T47D (cell line): ENCODE measurements around the gene COL4A2.

ENCODE experiments used
- DNase-seq, 2 experiments: peaks; one replicate each; pipeline versions ENCODE4 v3.0.0 to v3.0.0-alpha.2; 2011 to 2012; ENCODE audit warnings: low read depth in 1 of 2, low spot score in 1 of 2
- JUND ChIP-seq: IDR thresholded peaks from 2 replicates; pipeline ENCODE4 v1.6.1; 2012; ENCODE audit warnings: low read depth
- in situ Hi-C: cut with HindIII; loops from 2 replicates; pipeline ENCODE4 v1.10.0; 2016; ENCODE audit warnings: low sequenced_read_pairs, low pct_unique_long_range_greater_than_20kb

Gene COL4A2

DNA sequence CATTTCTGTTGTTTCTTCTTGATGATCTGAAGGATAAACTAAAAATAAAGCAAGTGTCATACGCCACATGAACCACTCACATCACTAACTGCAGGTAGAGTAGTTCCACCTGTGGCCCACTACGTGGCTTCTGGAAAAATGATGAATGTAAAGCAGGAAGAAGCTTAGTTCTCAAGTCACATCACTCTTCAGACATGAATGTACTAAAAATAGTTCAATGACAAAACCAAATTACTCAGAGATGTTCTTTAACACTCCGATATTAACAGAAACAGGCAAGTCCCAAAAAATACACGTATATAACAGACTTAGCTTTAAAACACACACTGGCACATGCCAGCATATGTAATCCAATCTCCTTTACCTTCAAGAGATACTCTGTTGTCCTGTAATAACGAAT is 232.8 kb downstream of the COL4A2 start:
- in situ Hi-C loops = no loop called here
- no peak for TF ChIP-seq JUND
- DNase-seq = no peak

DNA sequence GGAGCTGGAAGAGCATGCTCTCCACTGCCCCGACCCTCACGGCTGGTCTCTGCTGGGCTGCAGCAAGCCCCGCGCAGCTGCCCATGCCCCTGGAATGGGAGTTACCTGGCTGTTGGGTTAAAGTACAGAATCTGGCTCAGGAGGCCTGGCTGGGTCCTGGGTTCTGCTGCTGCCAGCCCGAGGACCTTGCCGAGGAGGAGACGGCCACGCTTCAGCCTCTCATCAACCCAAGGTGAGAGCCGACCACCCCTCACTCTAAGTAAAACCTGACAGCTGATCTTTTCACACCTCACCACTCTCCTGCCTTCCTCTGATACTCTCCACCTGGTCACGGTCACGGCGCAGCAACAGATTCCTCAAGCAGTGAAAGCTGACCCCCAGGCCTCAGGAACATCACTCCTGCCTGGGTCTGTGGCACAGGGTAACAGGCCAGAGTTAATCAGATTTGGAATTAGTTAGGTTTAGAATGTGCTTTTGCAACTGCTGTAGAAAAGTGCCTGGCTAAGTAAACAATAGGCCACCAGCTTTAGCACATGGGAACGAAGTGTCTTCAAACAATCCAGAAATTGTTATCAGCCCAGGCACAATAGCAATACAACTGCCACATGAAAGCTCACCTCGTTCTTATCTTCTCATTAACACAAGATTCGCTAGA is 233.9 kb downstream of the COL4A2 start:
- in situ Hi-C loops = no loop called here
- DNase-seq = peak in 1 of 2 experiments; percentile 49
- no peak for TF ChIP-seq JUND

DNA sequence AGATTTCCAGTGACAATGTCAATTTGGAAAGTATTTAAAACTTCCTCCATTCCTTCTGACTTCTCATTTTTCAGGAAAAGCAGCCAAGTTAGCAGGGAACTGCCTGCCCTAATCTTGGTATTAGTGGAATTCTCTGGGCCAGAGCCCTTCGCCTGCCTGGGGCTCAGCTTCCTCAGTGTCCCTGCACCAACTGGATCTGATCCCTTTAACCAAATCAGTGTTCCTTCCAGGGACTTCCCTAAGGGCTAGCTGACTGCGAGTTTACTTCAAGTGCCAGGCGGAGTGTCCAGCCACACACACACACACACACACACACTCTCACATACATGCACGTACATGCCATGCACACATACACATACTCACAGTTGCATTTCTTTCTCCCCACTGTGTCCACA is 234.4 kb downstream of the COL4A2 start:
- in situ Hi-C loops = no loop called here
- TF ChIP-seq JUND = no peak

DNA sequence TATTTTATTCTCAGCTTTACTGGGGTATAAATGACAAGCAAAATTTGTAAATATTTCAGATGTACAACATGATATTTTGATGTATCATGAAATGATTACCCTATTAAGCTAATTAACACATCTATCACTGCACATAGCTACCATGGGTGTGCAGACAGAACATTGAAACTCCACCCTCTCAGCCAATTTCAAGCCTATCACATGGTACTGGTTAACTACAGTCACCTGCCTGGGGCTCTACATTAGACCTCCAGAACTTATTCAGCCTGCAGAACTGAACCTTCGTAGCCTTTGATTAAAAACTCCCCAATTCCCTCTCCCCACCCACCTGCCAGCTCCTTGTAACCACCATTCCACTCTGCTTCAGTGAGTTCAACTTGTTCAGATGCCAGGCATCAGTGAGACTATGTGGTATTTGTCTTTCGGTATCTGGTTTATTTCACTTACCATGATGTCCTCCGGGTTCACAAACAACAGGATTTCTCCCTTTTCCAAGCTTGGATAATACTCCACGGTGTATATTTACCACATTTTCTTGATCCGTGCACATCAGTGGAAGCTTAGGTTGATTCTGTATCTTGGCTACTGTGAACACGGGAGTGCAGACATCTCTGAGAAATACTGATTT is 235.2 kb downstream of the COL4A2 start:
- DNase-seq = no peak
- TF ChIP-seq JUND = no peak
- in situ Hi-C loops = no loop called here

More for the DNA sequence above, 234.4 kb downstream of the COL4A2 start:
- DNase-seq = no peak

DNA sequence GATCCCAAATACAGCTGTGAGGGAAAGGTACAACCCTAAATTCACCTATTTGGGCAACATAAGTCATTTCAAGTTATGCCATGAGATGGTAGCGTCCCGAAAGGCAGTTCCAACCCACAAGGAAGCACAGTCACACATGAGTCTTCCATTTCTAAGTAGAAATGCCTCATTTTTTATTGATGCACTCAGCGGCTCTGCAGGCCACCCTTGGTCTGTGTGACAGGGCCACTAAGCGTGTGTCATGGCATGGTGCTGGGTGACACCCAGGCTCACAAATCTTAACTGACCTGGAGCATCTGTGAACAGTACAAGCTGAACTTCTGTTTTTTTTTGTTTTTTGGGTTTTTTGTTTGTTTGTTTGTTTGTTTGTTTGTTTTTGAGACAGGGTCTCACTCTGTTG is 239.3 kb downstream of the COL4A2 start:
- TF ChIP-seq JUND = no peak
- DNase-seq = no peak
- in situ Hi-C loops = no loop called here

DNA sequence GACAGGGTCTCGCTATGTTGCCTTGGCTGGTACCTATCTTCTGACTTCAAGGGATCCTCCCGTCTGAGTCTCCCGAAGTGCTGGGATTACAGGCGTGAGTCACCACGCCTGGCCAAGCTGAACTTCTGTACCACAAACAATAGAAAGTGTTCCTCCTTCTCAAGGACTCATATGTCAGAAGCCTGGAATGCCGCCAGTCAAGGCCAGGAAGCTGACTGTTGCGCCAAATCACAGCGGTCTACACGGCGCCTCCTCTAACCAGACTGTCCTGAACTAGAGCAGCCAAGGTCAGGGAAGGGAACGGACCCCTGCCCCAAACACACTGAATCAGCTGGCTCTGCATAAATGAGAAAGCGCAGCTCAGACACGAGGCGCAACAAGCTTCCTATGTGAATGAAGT is 239.8 kb downstream of the COL4A2 start:
- in situ Hi-C loops = no loop called here
- peak in 1 of 2 experiments; percentile 93 for DNase-seq
- TF ChIP-seq JUND = no peak

DNA sequence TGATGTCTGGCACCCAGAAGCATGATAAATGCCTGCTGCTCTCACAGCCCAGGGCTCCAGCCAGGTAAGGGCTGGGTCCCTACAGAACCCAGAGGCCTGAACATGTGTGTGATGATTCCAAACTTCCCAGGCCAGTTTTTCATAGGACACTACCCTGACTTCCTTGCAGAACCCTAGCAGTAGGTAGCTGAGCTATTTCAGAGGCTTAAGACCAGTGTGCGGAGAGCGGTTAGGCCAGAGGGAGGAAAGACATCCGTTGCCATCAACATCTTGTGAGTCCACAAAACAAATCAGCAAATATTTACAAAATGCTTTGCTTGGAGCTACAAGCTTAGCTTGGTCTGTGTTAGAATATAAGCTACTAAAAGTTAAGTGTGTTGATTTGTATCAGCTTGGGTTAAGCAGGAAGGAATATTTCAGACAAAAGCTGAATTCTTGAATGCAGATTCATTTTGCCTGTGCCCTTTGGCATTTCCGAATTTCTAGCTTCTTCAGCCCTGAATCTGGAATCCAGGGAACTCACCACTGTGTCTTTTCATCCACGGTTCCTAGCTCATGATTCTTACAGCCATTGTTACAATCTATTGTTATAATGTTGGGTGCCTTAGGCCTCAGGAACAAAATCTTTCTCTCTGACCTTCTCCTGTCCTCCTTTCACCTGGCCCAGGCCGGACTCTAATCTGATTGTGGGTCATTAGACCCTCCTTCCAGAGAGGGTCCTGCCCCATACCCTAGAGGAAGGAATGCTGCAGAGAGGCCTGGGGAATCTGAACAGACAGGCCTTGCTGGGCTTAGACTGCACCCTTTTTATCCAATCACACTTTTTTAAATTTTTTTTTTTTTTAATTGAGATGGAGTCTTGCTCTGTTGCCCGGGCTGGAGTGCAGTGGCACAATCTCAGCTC is 242.1 kb downstream of the COL4A2 start:
- in situ Hi-C loops = no loop called here
- TF ChIP-seq JUND = 0 out of 2 replicates have a peak, but pooled peaks have one; percentile 20
- peak in 1 of 2 experiments; percentile 88 for DNase-seq

DNA sequence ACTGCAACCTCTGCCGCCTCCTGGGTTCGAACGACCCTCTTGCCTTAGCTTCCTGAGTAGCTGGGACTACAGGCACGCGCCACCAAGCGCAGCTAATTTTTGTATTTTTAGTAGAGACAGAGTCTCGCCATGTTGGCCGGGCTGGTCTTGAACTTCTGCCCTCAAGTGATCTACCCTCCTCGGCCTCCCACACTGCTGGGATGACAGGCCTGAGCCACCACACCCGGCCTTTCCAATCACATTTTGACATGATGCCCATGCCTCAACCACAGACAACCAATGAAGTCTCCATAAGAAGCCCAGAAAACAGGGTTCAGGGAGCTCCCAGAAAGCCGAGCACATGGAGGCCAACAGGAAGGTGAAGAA is 242.7 kb downstream of the COL4A2 start:
- DNase-seq = no peak
- in situ Hi-C loops = no loop called here
- no peak for TF ChIP-seq JUND

DNA sequence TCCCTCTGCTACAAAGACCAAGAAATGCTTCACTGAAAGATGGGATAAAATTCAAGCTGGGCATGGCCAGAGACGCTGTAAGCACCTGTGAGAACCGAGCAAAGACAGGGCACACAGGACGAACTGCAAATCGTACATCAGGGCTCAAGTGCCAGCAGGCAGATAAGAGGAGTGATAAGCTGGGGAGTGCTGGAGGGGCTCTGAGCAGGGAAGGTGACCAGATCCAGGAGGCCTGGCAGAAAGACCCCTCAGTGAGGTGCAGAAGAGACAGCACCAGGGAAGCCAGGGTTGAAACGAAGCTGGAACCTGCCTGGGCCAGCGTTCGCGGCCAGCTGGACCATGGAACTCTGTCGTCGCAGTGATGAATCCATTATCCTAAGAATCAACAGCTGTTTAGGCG is 244.2 kb downstream of the COL4A2 start:
- DNase-seq = no peak
- in situ Hi-C loops = no loop called here

DNA sequence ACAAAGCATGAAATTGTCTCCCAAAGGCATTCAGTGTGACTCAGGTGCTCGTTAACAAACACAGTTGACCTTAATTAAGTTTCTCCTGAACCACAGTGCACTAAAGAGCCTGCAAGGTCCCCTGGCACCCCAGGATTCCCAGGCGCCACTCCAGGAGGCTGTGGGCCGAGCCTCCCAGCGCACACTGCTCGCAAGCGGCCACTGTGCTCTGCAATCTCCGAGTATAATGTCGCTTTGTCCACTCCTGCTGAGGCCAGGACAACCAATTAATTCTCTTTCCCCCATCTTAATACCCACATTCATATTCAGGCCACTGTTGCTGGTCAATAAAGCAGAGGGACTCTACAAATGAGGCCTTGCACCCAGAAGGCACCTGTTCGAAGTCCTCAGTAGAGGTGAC is 245.7 kb downstream of the COL4A2 start:
- in situ Hi-C loops = no loop called here
- DNase-seq = no peak
- TF ChIP-seq JUND = no peak

More for the DNA sequence above, 244.2 kb downstream of the COL4A2 start:
- TF ChIP-seq JUND = no peak

DNA sequence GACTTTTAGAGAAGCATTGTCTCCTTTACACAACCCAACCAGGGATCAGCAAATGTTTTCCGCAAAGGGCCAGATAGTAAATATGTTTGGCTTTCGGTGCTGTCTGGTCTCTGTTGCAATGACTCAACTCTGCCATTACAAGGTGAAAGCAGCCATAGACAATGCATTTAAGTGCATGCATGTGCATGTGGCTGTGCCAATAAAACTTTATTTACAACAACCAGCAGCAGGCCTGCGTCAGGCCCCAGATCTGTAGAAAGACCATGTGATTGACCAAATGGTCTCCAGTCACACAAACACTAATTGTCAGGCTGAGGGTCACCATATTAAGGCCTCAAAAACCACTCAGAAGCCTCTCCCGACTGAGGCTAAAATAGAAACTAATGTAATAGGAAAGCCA is 246.3 kb downstream of the COL4A2 start:
- no peak for TF ChIP-seq JUND
- DNase-seq = no peak
- in situ Hi-C loops = no loop called here

DNA sequence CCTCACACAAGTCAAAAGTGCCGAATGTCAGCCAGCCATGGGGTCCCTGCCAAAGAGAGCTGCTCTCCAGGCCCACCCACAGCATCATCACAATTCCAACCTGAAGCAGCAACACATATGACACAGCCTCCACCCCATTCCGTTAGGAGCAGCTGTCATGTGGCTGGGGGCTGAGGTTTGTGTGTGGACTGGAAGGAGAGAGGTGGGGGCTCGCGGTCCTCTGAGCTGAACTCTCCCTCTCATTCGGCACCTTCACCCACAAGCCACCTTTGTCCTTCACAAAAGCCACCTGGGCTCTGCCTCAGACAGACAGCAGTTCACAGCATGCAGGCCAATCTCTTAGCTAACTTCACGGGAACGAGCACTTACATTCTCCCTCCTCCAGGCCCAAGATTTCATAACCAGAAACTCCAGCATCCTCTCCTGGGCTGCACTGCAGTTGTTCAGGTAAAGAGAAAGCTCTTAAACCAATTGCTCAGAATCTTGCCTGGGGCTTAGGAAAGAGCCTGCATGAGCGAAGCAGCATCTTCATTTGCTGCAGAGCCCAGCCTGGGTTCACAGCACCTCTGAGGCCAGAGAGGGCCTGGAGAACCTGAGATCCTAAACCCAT is 247.2 kb downstream of the COL4A2 start:
- no peak for TF ChIP-seq JUND
- in situ Hi-C loops = no loop called here
- DNase-seq = no peak

DNA sequence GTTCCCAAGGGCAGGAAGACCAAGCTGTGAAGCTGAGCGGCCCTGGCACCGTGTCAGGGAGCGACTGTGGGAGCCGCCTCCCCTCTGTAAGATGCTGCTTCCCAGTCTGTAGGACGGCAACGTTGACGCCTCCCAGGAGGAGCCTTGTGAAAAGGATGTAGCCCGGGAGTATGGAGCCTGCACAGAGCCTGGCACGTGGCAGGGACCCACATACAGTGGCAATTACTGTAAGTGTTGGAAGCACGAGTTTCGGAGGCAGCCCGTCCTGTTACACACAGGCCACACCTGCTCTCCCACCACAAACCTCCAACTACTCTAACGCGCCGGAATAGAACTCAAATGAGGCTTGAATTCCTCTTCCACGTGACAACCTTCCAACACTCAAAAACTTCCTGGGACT is 247.9 kb downstream of the COL4A2 start:
- in situ Hi-C loops = no loop called here
- TF ChIP-seq JUND = no peak
- DNase-seq = no peak
